SH-SY5Y (cell line): ENCODE data around the gene FAAP20.

Source experiments
- GATA2 ChIP-seq: IDR thresholded peaks from 2 replicates; pipeline ENCODE4 v1.6.1; 2011; ENCODE audit warnings: mild to moderate bottlenecking, low read depth, low read length
- GATA3 ChIP-seq: IDR thresholded peaks from 2 replicates; pipeline ENCODE4 v1.6.1; 2011; ENCODE audit warnings: low read depth, mild to moderate bottlenecking, low read length, moderate library complexity

DNA sequence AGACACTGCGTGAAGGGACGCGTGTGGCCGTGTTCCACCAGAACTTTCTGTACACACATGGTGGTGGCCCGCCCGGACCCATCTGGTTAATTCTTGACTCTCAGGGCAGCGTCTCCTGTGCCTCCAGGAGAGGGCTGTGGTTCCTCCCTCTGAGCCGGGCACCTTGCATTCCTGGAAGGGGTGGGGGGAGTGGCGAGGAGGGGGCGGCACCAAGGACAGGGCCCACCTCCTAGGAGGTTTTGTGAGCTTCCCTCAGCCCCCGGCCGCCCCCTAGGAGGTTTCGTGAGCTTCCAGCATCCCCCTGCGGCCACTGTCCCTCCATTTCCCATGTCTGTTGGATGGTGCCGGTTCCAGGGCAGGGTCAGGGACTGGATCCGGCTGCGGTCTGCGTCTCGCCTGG is 28.9 kb downstream of the FAAP20 start:
- TF ChIP-seq GATA3 (no peak), GATA2 (no peak)
